HL-60 (cell line): ENCODE results near the gene STARD3.

ENCODE experiments used
- DNase-seq, 2 experiments: peaks; one replicate each; pipeline ENCODE4 v3.0.0-alpha.2; 2010 to 2020; ENCODE audit warnings: low read depth in 1 of 2, low spot score in 1 of 2
- H3K27ac ChIP-seq: fragments of 250-450 bp; sonication (Bioruptor Pico); replicated peaks from 2 replicates; pipeline ENCODE4 v1.5.1; 2020; ENCODE audit warnings: mild to moderate bottlenecking, moderate library complexity
- H3K27me3 ChIP-seq: fragments of 250-450 bp; sonication (Bioruptor Pico); 2 replicates; pipeline ENCODE4 v1.5.1; 2021; ENCODE audit warnings: mild to moderate bottlenecking, moderate library complexity; ENCODE audit not compliant: insufficient read depth, poor library complexity, severe bottlenecking
- H3K4me3 ChIP-seq: replicated peaks from 2 replicates; pipeline ENCODE4 v1.5.1; 2011; ENCODE audit warnings: mild to moderate bottlenecking, control low read depth, low read length; ENCODE audit not compliant: insufficient read depth
- GABPA ChIP-seq: IDR thresholded peaks from 2 replicates; pipeline ENCODE4 v1.6.1; 2012; ENCODE audit warnings: low read depth
- POLR2AphosphoS5 ChIP-seq: IDR thresholded peaks from 2 replicates; pipeline ENCODE4 v1.6.1; 2012; ENCODE audit warnings: low read depth
- SPI1 ChIP-seq: IDR thresholded peaks from 2 replicates; pipeline ENCODE4 v1.6.1; 2012; ENCODE audit warnings: low read depth, mild to moderate bottlenecking, borderline replicate concordance
- TF ChIP-seq, protein P1 (sequence below): IDR thresholded peaks from 2 replicates; pipeline ENCODE4 v1.6.1; 2012; ENCODE audit warnings: low read depth; ENCODE audit not compliant: insufficient replicate concordance
- TF ChIP-seq, protein P2 (sequence below): IDR thresholded peaks from one replicate; pipeline ENCODE4 v1.5.1; 2011; ENCODE audit warnings: low read length, control low read depth, inconsistent platforms; ENCODE audit not compliant: insufficient read depth

STARD3 gene

GRCh38 chr17:39640591-39641031 is 3.7 kb downstream of the STARD3 start:
- no peaks in the 10 kb centered on the region for H3K27me3 ChIP-seq
- TF ChIP-seq, protein P1, sequence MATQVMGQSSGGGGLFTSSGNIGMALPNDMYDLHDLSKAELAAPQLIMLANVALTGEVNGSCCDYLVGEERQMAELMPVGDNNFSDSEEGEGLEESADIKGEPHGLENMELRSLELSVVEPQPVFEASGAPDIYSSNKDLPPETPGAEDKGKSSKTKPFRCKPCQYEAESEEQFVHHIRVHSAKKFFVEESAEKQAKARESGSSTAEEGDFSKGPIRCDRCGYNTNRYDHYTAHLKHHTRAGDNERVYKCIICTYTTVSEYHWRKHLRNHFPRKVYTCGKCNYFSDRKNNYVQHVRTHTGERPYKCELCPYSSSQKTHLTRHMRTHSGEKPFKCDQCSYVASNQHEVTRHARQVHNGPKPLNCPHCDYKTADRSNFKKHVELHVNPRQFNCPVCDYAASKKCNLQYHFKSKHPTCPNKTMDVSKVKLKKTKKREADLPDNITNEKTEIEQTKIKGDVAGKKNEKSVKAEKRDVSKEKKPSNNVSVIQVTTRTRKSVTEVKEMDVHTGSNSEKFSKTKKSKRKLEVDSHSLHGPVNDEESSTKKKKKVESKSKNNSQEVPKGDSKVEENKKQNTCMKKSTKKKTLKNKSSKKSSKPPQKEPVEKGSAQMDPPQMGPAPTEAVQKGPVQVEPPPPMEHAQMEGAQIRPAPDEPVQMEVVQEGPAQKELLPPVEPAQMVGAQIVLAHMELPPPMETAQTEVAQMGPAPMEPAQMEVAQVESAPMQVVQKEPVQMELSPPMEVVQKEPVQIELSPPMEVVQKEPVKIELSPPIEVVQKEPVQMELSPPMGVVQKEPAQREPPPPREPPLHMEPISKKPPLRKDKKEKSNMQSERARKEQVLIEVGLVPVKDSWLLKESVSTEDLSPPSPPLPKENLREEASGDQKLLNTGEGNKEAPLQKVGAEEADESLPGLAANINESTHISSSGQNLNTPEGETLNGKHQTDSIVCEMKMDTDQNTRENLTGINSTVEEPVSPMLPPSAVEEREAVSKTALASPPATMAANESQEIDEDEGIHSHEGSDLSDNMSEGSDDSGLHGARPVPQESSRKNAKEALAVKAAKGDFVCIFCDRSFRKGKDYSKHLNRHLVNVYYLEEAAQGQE = no peak
- TF ChIP-seq, protein P2, sequence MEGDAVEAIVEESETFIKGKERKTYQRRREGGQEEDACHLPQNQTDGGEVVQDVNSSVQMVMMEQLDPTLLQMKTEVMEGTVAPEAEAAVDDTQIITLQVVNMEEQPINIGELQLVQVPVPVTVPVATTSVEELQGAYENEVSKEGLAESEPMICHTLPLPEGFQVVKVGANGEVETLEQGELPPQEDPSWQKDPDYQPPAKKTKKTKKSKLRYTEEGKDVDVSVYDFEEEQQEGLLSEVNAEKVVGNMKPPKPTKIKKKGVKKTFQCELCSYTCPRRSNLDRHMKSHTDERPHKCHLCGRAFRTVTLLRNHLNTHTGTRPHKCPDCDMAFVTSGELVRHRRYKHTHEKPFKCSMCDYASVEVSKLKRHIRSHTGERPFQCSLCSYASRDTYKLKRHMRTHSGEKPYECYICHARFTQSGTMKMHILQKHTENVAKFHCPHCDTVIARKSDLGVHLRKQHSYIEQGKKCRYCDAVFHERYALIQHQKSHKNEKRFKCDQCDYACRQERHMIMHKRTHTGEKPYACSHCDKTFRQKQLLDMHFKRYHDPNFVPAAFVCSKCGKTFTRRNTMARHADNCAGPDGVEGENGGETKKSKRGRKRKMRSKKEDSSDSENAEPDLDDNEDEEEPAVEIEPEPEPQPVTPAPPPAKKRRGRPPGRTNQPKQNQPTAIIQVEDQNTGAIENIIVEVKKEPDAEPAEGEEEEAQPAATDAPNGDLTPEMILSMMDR = no peak
- TF ChIP-seq POLR2AphosphoS5 (no peak), GABPA (no peak), SPI1 (no peak)
- H3K4me3 ChIP-seq = no peak overlapping the region
- DNase-seq = no peak
- H3K27ac ChIP-seq = no peak overlapping the region

GRCh38 chr17:39641097-39641496 is 4.2 kb downstream of the STARD3 start:
- H3K4me3 ChIP-seq = no peak overlapping the region
- no peak overlapping the region for H3K27ac ChIP-seq
- no peaks in the 10 kb centered on the region for H3K27me3 ChIP-seq
- DNase-seq = no peak
- TF ChIP-seq, protein P2 = no peak
- TF ChIP-seq SPI1 (no peak), GABPA (no peak), POLR2AphosphoS5 (no peak)
- TF ChIP-seq, protein P1 = no peak

- H3K4me3 ChIP-seq = no peak overlapping the region
- H3K27ac ChIP-seq = no peak overlapping the region
- H3K27me3 ChIP-seq = no peaks in the 10 kb centered on the region
- TF ChIP-seq SPI1 (no peak), POLR2AphosphoS5 (no peak), GABPA (no peak)
- TF ChIP-seq, protein P1 = no peak
- TF ChIP-seq, protein P2 = no peak
- DNase-seq = no peak
Measured at GRCh38 chr17:39641883-39642282, 4.9 kb downstream of the STARD3 start.
